Measurements from ENCODE around the gene REXO5. TPM values are rescaled to one million over a fixed set of nuclear protein-coding genes. Genes with fewer than 3 reads are reported as not detected.

REXO5 gene
- total and polyA plus RNA-seq, 2 of the 13 experiments (the other 11 are each of a cell fraction or from before 2014, with no cell fraction given): 5.9 to 13.1 TPM

DNA sequence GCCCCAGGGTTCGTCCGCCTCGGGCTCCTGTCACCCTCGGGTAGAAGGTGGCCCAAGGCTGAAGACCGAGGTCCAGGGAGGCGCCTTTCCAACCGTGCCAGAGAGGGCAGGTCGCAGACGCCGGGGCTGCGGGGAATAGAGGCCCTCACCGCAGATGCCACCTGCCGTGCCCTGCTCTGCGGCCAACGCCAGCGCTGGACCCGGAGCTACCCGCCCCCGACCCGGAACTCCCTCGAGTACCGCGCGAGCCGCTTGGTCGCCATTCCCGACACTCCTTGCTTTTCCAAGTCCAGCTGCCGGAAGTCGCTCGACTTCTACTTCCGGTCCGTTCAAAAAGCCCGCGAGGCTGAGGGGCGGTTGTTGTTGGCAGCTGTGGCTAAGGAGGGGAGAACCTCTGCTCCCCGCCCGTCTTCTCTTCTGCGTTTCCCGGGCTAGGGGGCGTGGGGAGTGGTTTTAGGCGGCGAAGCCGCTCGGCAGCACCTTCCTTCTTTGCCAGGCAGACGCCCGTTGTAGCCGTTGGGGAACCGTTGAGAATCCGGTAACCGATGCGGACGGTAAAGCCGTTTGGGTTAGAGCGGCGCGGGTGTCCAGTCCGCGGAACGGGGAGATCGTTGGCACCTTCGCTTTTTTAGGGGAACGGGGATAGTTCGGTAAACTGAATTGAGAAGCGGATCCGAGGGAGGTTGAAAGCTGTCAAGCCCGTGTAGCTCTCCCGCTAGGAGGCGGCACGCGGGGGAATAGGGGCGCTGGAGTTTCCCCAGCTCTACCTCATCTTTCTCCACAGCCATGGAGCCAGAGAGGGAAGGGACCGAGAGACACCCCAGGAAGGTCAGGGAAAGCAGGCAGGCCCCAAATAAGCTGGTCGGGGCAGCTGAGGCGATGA lies at the start of gene REXO5, which contains the start of gene ERI2 (continued):
- TF ChIP-seq, protein P1, sequence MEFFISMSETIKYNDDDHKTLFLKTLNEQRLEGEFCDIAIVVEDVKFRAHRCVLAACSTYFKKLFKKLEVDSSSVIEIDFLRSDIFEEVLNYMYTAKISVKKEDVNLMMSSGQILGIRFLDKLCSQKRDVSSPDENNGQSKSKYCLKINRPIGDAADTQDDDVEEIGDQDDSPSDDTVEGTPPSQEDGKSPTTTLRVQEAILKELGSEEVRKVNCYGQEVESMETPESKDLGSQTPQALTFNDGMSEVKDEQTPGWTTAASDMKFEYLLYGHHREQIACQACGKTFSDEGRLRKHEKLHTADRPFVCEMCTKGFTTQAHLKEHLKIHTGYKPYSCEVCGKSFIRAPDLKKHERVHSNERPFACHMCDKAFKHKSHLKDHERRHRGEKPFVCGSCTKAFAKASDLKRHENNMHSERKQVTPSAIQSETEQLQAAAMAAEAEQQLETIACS (CRISPR knock-in tag; IDR thresholded peaks at IDR 0.05): no peak; the same call in none of the 2 replicates
- peak; percentile 56; the same call in 1 of the 2 replicates for TF ChIP-seq FOSL2 (CRISPR knock-in tag; IDR thresholded peaks at IDR 0.05)
- TF ChIP-seq, protein P2, sequence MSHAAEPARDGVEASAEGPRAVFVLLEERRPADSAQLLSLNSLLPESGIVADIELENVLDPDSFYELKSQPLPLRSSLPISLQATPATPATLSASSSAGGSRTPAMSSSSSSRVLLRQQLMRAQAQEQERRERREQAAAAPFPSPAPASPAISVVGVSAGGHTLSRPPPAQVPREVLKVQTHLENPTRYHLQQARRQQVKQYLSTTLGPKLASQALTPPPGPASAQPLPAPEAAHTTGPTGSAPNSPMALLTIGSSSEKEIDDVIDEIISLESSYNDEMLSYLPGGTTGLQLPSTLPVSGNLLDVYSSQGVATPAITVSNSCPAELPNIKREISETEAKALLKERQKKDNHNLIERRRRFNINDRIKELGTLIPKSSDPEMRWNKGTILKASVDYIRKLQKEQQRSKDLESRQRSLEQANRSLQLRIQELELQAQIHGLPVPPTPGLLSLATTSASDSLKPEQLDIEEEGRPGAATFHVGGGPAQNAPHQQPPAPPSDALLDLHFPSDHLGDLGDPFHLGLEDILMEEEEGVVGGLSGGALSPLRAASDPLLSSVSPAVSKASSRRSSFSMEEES (CRISPR knock-in tag; IDR thresholded peaks at IDR 0.05): peak; percentile 80
- TF ChIP-seq HIVEP1 (CRISPR knock-in tag; IDR thresholded peaks at IDR 0.05): peak; percentile 85; the same call in 1 of the 2 replicates

DNA sequence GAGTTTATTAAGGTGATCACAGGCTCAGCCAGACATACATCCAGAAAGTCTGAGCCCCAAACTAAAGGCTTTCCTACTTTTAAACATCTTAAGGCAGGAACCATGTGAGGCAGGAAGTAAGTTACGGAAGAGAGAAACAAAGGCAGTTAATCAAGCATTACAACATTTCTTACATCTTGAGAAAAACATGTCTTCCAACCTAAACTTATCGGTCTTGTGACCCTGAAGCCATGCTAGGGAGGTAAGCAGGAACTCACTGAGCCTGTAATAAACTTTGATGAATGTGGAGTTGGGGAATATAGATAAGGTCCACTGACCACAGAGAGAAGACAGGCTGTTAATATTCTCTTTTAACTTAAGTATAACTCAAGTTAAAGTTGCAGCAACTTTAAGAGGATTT lies 46.0 kb upstream of the REXO5 start:
- FAIRE-seq (no peak), DNase-seq (ENCODE audit: low spot score) (no peak), ATAC-seq (no peak)
- WGBS (ENCODE audit: low lambda C conversion rate): 91% methylated on average over 2 of the region's 2 CpGs
- in situ Hi-C loops (cut with HindIII; ENCODE audit: extremely low pct_ligation_motif_present, low pct_unique_long_range_greater_than_20kb) (no loop called here), intact Hi-C loops (cut with micrococcal nuclease; ENCODE audit: unreplicated experiment) (no loop called here)
- no TSS peak for BruUV-seq (replicated peaks)
- H3K4me3 ChIP-seq (replicated peaks in 1 of 3; ENCODE audit: insufficient read depth in 1 of 3, low read depth in 2 of 3, low read length in 3 of 3): no peak overlapping the region
- no peak overlapping the region for H3K9ac ChIP-seq (ENCODE audit: insufficient read depth, low read depth, low read length)
- H3K4me2 ChIP-seq (ENCODE audit: low read depth, low read length): no peak overlapping the region
- ChIA-PET POLR2A (no interaction called here), CTCF (ENCODE audit: low intra/inter-chr PET ratio, low total read pairs) (no interaction called here)
- H2AFZ ChIP-seq (ENCODE audit: low read length): no peak overlapping the region
- TF ChIP-seq ZNF605 (CRISPR knock-in tag; IDR thresholded peaks at IDR 0.05): no peak
- TF ChIP-seq IKZF4 (CRISPR knock-in tag; IDR thresholded peaks at IDR 0.05; ENCODE audit: borderline replicate concordance, low read depth, not compliant biosample characterization): no peak
- TF ChIP-seq CBX1 (IDR thresholded peaks at IDR 0.05; ENCODE audit: low read depth): no peak
- no peak for TF ChIP-seq SNAI1 (CRISPR knock-in tag; IDR thresholded peaks at IDR 0.05; ENCODE audit: borderline replicate concordance)
- no peak for TF ChIP-seq KLF9 (CRISPR knock-in tag; IDR thresholded peaks at IDR 0.05; ENCODE audit: low read depth)
- no peak for TF ChIP-seq ZNF615 (CRISPR knock-in tag; IDR thresholded peaks at IDR 0.05; ENCODE audit: borderline replicate concordance)
- no peak for TF ChIP-seq ZNF441 (CRISPR knock-in tag; IDR thresholded peaks at IDR 0.05; ENCODE audit: borderline replicate concordance)
- no peak for TF ChIP-seq ARNT2 (CRISPR knock-in tag; IDR thresholded peaks at IDR 0.05; ENCODE audit: low read depth)
- TF ChIP-seq ZKSCAN5 (CRISPR knock-in tag; IDR thresholded peaks at IDR 0.05): no peak
- no peaks in the 10 kb centered on the region for H4K20me1 ChIP-seq (ENCODE audit: insufficient read depth, low read length)
- peaks cover 24% of the 10 kb centered on the region for H3K4me1 ChIP-seq (ENCODE audit: insufficient read depth, low read length)
- no peak overlapping the region for H3K27ac ChIP-seq (ENCODE audit: extremely low read length, insufficient read depth, low read length)
- peaks cover 9% of the 10 kb centered on the region for H3K9me3 ChIP-seq (ENCODE audit: low read length)
- no peaks in the 10 kb centered on the region for H3K27me3 ChIP-seq (ENCODE audit: control insufficient read depth in 1 of 2, insufficient read depth in 2 of 2, low read length in 2 of 2)
- no peaks in the 10 kb centered on the region for H3K79me2 ChIP-seq (ENCODE audit: insufficient read depth, low read length)
- no peaks in the 10 kb centered on the region for H3K36me3 ChIP-seq (replicated peaks in 1 of 2; ENCODE audit: control insufficient read depth in 1 of 2, insufficient read depth in 2 of 2, low read length in 2 of 2)

Data from HepG2 (cell line).